NCI-H2029 treated with DMSO at 0.1 percent for 48 hours (cell line): ENCODE measurements around the gene DOK4.

Experiments used
- DNase-seq: peaks from one replicate; lab custom pipeline; 2025; lab: John Stamatoyannopoulos, UW

The DOK4 gene

GRCh38 chr16:57518922-57519321 is 32.6 kb upstream of the DOK4 start:
- DNase-seq, result no peak

- no peak for DNase-seq
Observed at GRCh38 chr16:57518520-57518919, 32.2 kb upstream of the DOK4 start.

GRCh38 chr16:57517397-57518367 is 31.4 kb upstream of the DOK4 start:
- no peak for DNase-seq

- DNase-seq, result no peak
Observed at GRCh38 chr16:57516773-57517172, 30.5 kb upstream of the DOK4 start.

- no peak for DNase-seq
Observed at GRCh38 chr16:57516176-57516725, 30.0 kb upstream of the DOK4 start.

- no peak for DNase-seq
Observed at GRCh38 chr16:57514791-57515600, 28.7 kb upstream of the DOK4 start.

- no peak for DNase-seq
Observed at GRCh38 chr16:57514371-57514770, 28.1 kb upstream of the DOK4 start.

- no peak for DNase-seq
Observed at GRCh38 chr16:57513371-57514102, 27.2 kb upstream of the DOK4 start.

GRCh38 chr16:57512296-57513001 is 26.2 kb upstream of the DOK4 start:
- no peak for DNase-seq

GRCh38 chr16:57510016-57510871 is 24.0 kb upstream of the DOK4 start:
- DNase-seq, result no peak

GRCh38 chr16:57509231-57509923 is 23.1 kb upstream of the DOK4 start:
- no peak for DNase-seq

- DNase-seq, result no peak
Observed at GRCh38 chr16:57508035-57508425, 21.7 kb upstream of the DOK4 start.

- no peak for DNase-seq
Observed at GRCh38 chr16:57507136-57508034, 21.1 kb upstream of the DOK4 start.

- no peak for DNase-seq
Observed at GRCh38 chr16:57505169-57505568, 18.9 kb upstream of the DOK4 start.

GRCh38 chr16:57504491-57504890 is 18.2 kb upstream of the DOK4 start:
- DNase-seq, result no peak

- no peak for DNase-seq
Observed at GRCh38 chr16:57504001-57504400, 17.7 kb upstream of the DOK4 start.

- DNase-seq, result peak; percentile 26
Observed at GRCh38 chr16:57503366-57503765, 17.1 kb upstream of the DOK4 start.

GRCh38 chr16:57502048-57502775 is 15.9 kb upstream of the DOK4 start:
- DNase-seq, result peak; percentile 37
